ENCODE results near the gene FADS3.
A peak's percentile ranks its signal among the peaks of the same experiment; 100 is the strongest.

The FADS3 gene, protein sequence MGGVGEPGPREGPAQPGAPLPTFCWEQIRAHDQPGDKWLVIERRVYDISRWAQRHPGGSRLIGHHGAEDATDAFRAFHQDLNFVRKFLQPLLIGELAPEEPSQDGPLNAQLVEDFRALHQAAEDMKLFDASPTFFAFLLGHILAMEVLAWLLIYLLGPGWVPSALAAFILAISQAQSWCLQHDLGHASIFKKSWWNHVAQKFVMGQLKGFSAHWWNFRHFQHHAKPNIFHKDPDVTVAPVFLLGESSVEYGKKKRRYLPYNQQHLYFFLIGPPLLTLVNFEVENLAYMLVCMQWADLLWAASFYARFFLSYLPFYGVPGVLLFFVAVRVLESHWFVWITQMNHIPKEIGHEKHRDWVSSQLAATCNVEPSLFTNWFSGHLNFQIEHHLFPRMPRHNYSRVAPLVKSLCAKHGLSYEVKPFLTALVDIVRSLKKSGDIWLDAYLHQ

DNA sequence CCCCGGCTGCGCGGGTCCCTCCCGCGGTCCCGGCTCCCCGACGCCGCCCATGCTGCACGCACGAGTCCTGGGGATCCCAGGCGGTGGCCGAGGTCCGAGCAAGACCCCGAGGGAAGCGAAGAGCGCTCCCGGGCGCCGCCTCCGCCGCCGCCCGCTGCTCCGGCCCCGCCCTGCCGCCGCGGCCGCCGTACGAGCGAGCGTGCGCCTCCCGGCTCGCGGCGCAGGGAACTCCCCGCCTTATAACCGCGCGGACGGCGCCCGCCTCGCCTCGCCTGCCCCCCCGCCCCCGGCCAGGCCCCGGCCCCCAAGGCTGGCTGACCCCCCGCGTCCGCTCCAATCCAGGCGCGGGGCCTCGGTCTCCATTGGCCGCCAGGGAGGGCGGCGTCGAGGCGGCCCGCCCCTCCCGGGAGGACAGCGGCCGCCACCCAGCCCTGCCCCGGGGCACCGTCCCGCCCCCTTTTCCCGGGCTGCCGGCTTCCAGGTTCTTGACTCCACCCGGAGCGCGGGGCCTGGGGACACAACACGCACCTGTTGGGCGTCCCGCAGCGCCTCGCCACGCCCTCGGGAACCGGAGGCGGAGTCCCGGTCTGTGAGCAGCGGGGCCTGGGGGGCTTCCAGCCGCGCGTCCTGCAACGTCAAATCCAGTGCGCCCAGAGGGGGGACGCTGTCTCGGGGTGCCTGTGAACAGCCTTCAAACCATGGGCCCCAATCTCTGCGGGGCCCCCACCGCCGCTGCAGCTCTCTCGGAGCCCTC is at the start of gene FADS3:
FADS3 (minus strand) TSS at position 215 of the 754 bp plus-strand sequence; CDS start at position 51, 164 bp downstream.
- Histone ChIP-seq H2AFZ (ENCODE audit: low read length, unreplicated experiment) (peak within 1 kb of the TSS; percentile 9), H3K79me2 (ENCODE audit: control insufficient read depth, insufficient read depth, low read length, unreplicated experiment) (peaks cover 17% of the 10 kb centered on the region), H3K36me3 (ENCODE audit: insufficient read depth, low read length) (peaks cover 7% of the 10 kb centered on the region; the same call in 1 of the 2 replicates), H3K4me1 (ENCODE audit: control insufficient read depth, insufficient read depth, low read length, unreplicated experiment) (peaks cover 22% of the 10 kb centered on the region), H3K27ac (ENCODE audit: low read depth, low read length) (0 out of 2 replicates have a peak within 1 kb of the TSS, but pooled peaks have one; percentile 11), H3K27me3 (ENCODE audit: insufficient read depth, low read length) (no peaks in the 10 kb centered on the region), H3K4me3 (ENCODE audit: low read depth, low read length) (peak within 1 kb of the TSS; percentile 84)

DNA sequence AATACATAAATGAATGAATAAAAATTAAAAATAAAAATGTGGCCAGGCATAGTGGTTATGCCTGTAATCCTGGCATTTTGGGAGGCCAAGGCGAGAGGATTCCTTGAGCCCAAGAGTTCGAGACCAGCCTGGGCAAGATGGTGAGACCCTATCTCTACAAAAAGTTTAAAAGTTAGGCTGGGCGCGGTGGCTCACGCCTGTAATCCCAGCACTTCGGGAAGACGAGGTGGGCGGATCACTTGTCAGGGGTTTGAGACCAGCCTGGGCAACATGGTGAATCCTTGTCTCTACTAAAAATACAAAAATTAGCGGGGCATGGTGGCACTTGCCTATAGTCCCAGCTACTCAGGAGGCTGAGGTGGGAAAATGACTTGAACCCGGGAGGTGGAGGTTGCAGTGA is 49.1 kb upstream of the FADS3 start:
- no peak overlapping the region for H3K4me3 ChIP-seq (ENCODE audit: low read depth, low read length)
- no peaks in the 10 kb centered on the region for H3K36me3 ChIP-seq (ENCODE audit: insufficient read depth, low read length)
- H3K4me1 ChIP-seq (ENCODE audit: control insufficient read depth, insufficient read depth, low read length, unreplicated experiment): no peaks in the 10 kb centered on the region
- H2AFZ ChIP-seq (ENCODE audit: low read length, unreplicated experiment): no peak overlapping the region
- H3K27ac ChIP-seq (ENCODE audit: low read depth, low read length): no peak overlapping the region
- 0 out of 2 replicates have a peak, but pooled peaks cover 10% of the 10 kb centered on the region for H3K27me3 ChIP-seq (ENCODE audit: insufficient read depth, low read length)
- H3K79me2 ChIP-seq (ENCODE audit: control insufficient read depth, insufficient read depth, low read length, unreplicated experiment): no peaks in the 10 kb centered on the region

DNA sequence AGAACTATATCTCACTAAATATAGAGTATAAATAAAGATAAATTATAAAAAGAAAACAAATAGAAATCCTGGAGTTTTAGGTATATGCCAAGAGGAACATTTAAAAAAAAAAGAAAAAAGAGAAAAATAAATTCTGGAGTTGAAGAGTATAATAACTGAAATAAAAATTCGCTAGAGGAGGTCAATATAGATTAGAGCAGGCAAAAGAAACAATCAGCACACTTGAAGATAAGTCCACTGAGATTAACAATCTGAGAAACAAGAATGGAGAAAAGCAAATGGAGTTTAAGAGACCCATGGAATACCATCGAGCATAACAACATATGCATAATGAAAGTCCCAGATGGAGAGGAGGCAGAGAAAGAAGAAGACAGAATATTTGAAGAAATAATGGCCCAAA is 44.5 kb upstream of the FADS3 start:
- Histone ChIP-seq H3K79me2 (ENCODE audit: control insufficient read depth, insufficient read depth, low read length, unreplicated experiment) (no peaks in the 10 kb centered on the region), H3K4me1 (ENCODE audit: control insufficient read depth, insufficient read depth, low read length, unreplicated experiment) (no peaks in the 10 kb centered on the region), H3K27ac (ENCODE audit: low read depth, low read length) (no peak overlapping the region), H3K27me3 (ENCODE audit: insufficient read depth, low read length) (peaks cover 12% of the 10 kb centered on the region; the same call in 1 of the 2 replicates), H3K4me3 (ENCODE audit: low read depth, low read length) (no peak overlapping the region), H2AFZ (ENCODE audit: low read length, unreplicated experiment) (no peak overlapping the region), H3K36me3 (ENCODE audit: insufficient read depth, low read length) (no peaks in the 10 kb centered on the region)

DNA sequence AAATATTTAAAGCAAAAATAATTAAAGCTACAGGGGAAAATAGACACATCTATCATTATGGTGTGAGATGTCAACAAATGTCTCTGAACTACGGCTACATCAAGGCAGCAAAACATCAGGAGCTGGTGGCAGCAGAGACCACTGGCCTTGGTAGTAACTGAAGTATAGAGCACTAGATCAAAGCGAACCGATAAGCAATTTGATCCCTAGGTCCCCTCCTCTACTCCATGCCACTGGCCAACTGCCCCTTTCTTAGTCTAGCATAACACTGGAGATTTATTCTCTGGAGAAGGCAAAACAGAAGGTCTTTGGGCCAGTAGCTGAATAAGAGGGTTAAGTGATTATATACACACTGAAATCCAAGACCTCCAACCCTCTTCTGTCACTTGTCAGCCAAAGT is 39.6 kb upstream of the FADS3 start:
- Histone ChIP-seq H2AFZ (ENCODE audit: low read length, unreplicated experiment) (no peak overlapping the region), H3K36me3 (ENCODE audit: insufficient read depth, low read length) (no peaks in the 10 kb centered on the region), H3K79me2 (ENCODE audit: control insufficient read depth, insufficient read depth, low read length, unreplicated experiment) (no peaks in the 10 kb centered on the region), H3K4me3 (ENCODE audit: low read depth, low read length) (no peak overlapping the region), H3K27ac (ENCODE audit: low read depth, low read length) (no peak overlapping the region), H3K4me1 (ENCODE audit: control insufficient read depth, insufficient read depth, low read length, unreplicated experiment) (no peaks in the 10 kb centered on the region), H3K27me3 (ENCODE audit: insufficient read depth, low read length) (peaks cover 8% of the 10 kb centered on the region; the same call in 1 of the 2 replicates)

DNA sequence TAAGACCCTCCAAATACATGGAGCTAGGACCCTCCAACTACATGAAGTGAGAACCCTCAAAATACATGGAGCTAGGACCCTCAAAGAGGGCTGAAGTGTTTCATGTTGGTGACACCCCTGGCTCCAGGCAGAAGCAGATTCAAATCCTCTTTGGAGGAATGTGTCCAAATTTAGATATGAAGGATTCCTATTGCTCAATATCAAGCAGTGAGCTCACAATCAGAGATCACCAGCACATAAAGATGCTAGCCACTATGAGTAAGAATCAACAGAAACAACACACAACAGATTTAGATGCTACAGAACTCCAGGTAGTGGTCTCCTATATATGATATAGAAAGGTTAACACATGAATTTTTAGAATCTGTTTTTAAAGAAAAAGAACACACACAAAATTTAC is 37.3 kb upstream of the FADS3 start:
- H3K27ac ChIP-seq (ENCODE audit: low read depth, low read length): no peak overlapping the region
- no peaks in the 10 kb centered on the region for H3K4me1 ChIP-seq (ENCODE audit: control insufficient read depth, insufficient read depth, low read length, unreplicated experiment)
- no peak overlapping the region for H3K4me3 ChIP-seq (ENCODE audit: low read depth, low read length)
- peaks cover 6% of the 10 kb centered on the region; the same call in 1 of the 2 replicates for H3K27me3 ChIP-seq (ENCODE audit: insufficient read depth, low read length)
- H2AFZ ChIP-seq (ENCODE audit: low read length, unreplicated experiment): no peak overlapping the region
- H3K79me2 ChIP-seq (ENCODE audit: control insufficient read depth, insufficient read depth, low read length, unreplicated experiment): no peaks in the 10 kb centered on the region
- no peaks in the 10 kb centered on the region for H3K36me3 ChIP-seq (ENCODE audit: insufficient read depth, low read length)

DNA sequence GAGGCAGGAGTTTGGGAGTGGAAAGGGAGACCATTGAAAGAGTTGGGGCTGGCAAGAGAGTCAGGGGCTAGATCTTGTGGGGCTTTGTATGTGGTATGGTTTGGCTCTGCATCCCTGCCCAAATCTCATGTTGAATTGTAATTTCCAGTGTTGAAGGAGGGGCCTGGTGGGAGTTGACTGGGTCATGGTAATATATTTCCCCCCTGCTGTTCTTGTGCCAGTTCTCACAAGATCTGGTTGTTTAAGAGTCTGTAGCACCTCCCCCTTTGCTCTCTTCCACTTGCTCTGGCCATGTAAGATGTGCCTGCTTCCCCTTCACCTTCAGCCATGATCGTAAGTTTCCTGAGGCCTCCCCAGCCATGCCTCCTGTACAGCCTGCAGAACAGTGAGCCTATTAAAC is 36.2 kb upstream of the FADS3 start:
- H3K4me1 ChIP-seq (ENCODE audit: control insufficient read depth, insufficient read depth, low read length, unreplicated experiment): peaks cover 10% of the 10 kb centered on the region

DNA sequence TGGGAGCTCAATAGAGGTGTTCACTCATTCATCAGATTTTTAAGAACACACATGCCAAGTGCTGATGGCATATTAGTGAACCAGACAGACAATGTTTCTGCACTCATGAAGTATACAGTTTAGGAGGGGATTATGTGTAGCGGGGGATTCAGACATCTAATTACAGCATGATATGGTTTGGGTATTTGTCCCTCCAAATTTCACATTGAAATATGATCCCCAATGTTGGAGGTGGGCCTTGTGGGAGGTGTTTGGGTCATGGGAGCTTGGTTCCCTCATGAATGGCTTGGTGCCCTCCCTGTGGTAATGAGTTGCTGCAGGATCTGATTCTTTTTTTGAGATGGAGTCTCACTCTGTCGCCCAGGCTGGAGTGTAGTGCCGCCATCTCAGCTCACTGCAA is 34.9 kb upstream of the FADS3 start:
- H3K27ac ChIP-seq (ENCODE audit: low read depth, low read length): no peak overlapping the region
- H2AFZ ChIP-seq (ENCODE audit: low read length, unreplicated experiment): no peak overlapping the region
- no peaks in the 10 kb centered on the region for H3K79me2 ChIP-seq (ENCODE audit: control insufficient read depth, insufficient read depth, low read length, unreplicated experiment)
- H3K27me3 ChIP-seq (ENCODE audit: insufficient read depth, low read length): peaks cover 4% of the 10 kb centered on the region; the same call in 1 of the 2 replicates
- H3K36me3 ChIP-seq (ENCODE audit: insufficient read depth, low read length): no peaks in the 10 kb centered on the region
- H3K4me1 ChIP-seq (ENCODE audit: control insufficient read depth, insufficient read depth, low read length, unreplicated experiment): peaks cover 10% of the 10 kb centered on the region
- H3K4me3 ChIP-seq (ENCODE audit: low read depth, low read length): no peak overlapping the region

More for the DNA sequence above, 36.2 kb upstream of the FADS3 start:
- H3K27ac ChIP-seq (ENCODE audit: low read depth, low read length): no peak overlapping the region
- no peak overlapping the region for H3K4me3 ChIP-seq (ENCODE audit: low read depth, low read length)
- H3K36me3 ChIP-seq (ENCODE audit: insufficient read depth, low read length): no peaks in the 10 kb centered on the region
- H3K27me3 ChIP-seq (ENCODE audit: insufficient read depth, low read length): peaks cover 6% of the 10 kb centered on the region; the same call in 1 of the 2 replicates
- no peaks in the 10 kb centered on the region for H3K79me2 ChIP-seq (ENCODE audit: control insufficient read depth, insufficient read depth, low read length, unreplicated experiment)
- H2AFZ ChIP-seq (ENCODE audit: low read length, unreplicated experiment): no peak overlapping the region

DNA sequence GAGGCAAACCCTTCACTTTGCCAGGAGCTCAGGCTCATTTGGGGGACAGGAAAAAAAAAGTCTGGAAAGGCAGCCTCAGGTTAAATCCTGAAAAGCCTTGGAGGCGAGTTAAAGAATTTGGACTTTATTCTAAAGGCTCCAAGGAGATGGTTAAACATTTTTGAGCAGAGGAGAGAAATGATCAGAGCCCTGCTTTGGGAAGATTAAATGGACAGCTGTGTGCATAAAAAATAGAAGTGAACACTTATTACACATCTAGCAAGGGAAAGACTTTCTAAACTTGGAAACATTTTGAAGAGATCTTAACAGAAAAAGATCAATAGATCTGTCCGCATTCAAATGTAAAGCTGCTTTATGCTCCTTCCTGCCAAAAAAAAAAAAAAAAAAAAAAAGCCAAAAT is 34.4 kb upstream of the FADS3 start:
- Histone ChIP-seq H3K4me1 (ENCODE audit: control insufficient read depth, insufficient read depth, low read length, unreplicated experiment) (peaks cover 10% of the 10 kb centered on the region), H3K27me3 (ENCODE audit: insufficient read depth, low read length) (no peaks in the 10 kb centered on the region), H3K36me3 (ENCODE audit: insufficient read depth, low read length) (no peaks in the 10 kb centered on the region), H3K79me2 (ENCODE audit: control insufficient read depth, insufficient read depth, low read length, unreplicated experiment) (no peaks in the 10 kb centered on the region), H2AFZ (ENCODE audit: low read length, unreplicated experiment) (no peak overlapping the region), H3K4me3 (ENCODE audit: low read depth, low read length) (no peak overlapping the region), H3K27ac (ENCODE audit: low read depth, low read length) (no peak overlapping the region)

DNA sequence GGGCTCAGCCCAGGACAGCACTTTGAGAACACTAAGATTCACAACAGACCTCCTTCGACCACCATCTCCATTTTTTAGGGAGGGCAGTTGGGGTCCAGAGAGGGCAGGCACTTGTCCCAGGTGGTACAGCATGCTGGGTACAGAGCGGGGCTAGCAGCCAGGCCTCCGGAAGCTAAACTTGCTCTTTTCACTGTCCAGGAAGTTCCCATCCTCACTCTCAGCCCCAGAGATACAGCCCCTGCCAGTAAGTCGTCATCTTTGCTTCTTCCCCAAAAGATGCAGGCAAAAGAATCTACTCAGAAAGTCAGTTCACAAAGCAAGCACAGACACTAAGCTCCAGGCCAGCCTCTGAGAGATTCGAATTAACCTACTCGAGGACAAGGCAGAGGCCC is 32.7 kb upstream of the FADS3 start:
- Histone ChIP-seq H3K27ac (ENCODE audit: low read depth, low read length) (no peak overlapping the region), H3K4me3 (ENCODE audit: low read depth, low read length) (no peak overlapping the region), H3K79me2 (ENCODE audit: control insufficient read depth, insufficient read depth, low read length, unreplicated experiment) (no peaks in the 10 kb centered on the region), H3K27me3 (ENCODE audit: insufficient read depth, low read length) (no peaks in the 10 kb centered on the region), H2AFZ (ENCODE audit: low read length, unreplicated experiment) (no peak overlapping the region), H3K4me1 (ENCODE audit: control insufficient read depth, insufficient read depth, low read length, unreplicated experiment) (peaks cover 10% of the 10 kb centered on the region), H3K36me3 (ENCODE audit: insufficient read depth, low read length) (no peaks in the 10 kb centered on the region)

DNA sequence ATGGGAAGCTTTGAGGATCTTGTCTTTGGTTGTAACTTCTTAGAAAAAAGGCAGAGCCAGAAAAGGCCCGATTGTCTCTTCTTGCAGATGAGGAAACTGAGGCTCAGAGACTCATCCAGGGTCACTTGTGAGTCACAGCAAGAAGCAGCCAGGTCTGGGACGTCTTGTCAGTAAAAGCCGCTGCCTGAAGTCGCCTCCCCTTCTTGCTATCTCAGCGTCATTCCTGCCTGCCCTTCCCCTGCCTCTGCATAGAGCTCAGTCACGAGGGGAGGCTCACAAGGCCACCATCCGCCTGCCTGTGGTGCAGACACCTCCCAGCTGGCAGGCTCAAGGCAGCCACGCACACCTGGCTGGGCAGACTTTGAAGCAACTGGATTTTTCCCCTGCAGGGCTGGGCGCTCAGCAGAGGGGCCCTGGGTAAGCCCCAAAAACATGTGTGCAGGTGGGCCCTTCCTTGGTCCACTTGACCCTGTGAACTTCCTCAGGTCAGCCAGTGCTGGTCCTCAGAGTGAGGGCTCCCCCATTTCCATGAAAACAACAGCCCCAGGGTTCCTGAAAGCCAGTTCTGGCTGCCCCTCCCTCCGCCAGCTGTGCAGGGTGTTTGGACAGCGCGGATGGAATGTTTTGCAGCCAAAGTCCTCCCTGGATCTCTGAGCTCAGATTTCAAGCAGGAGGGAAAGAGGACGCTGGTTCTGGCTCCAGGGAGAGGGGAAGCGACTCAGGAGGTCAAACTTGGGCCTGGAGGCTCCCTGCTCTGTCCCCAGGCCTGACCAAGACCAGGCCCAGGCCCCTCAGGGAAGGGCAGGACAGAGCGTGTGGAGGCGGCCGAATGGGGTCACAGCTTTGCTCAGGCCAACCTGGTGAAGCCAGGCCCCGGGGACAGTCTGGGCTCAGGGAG is 32.1 kb upstream of the FADS3 start:
- H3K27me3 ChIP-seq (ENCODE audit: insufficient read depth, low read length): no peaks in the 10 kb centered on the region
- H2AFZ ChIP-seq (ENCODE audit: low read length, unreplicated experiment): no peak overlapping the region
- H3K4me3 ChIP-seq (ENCODE audit: low read depth, low read length): no peak overlapping the region
- no peaks in the 10 kb centered on the region for H3K79me2 ChIP-seq (ENCODE audit: control insufficient read depth, insufficient read depth, low read length, unreplicated experiment)
- H3K36me3 ChIP-seq (ENCODE audit: insufficient read depth, low read length): no peaks in the 10 kb centered on the region
- peaks cover 10% of the 10 kb centered on the region for H3K4me1 ChIP-seq (ENCODE audit: control insufficient read depth, insufficient read depth, low read length, unreplicated experiment)
- H3K27ac ChIP-seq (ENCODE audit: low read depth, low read length): no peak overlapping the region

Measured in ACC112 (cell line).